WTC11 (cell line): Measurements from ENCODE around the gene CUEDC1. TPM values are rescaled to one million over a fixed set of nuclear protein-coding genes. Genes with fewer than 3 reads are reported as not detected.

Experiments used
- ATAC-seq: fragments of 200-7000 bp; cut with Tn5 transposase; 2 replicates; pipeline ENCODE4 v1.10.0; 2021; ENCODE audit warnings: mild to moderate bottlenecking, moderate library complexity
- CTCF ChIA-PET: fragments of 300-600 bp; sonication (Branson Sonifier 250); formaldehyde crosslinking; loops from one replicate; lab custom pipeline; 2021; ENCODE audit warnings: antibody characterized with exemption; lab: Charles Lee
- POLR2A ChIA-PET: fragments of 350-600 bp; sonication (Branson Sonifier 250); formaldehyde crosslinking; loops from one replicate; lab custom pipeline; 2021; ENCODE audit warnings: antibody characterized with exemption; lab: Charles Lee
- DNase-seq: peaks from one replicate; pipeline ENCODE4 v3.0.0; 2021; ENCODE audit warnings: low spot score
- H3K27ac Mint-ChIP-seq: 2 replicates; pipeline ENCODE4 v1.8.0; 2021; ENCODE audit warnings: mixed read lengths
- H3K27me3 Mint-ChIP-seq: 2 replicates; pipeline ENCODE4 v1.8.0; 2021; ENCODE audit warnings: low read depth, mild to moderate bottlenecking, moderate library complexity, mixed read lengths
- H3K36me3 Mint-ChIP-seq: 2 replicates; pipeline ENCODE4 v1.8.0; 2021; ENCODE audit warnings: mixed read lengths
- H3K4me1 Mint-ChIP-seq: 2 replicates; pipeline ENCODE4 v1.8.0; 2022; ENCODE audit warnings: mixed read lengths
- H3K4me3 Mint-ChIP-seq: 2 replicates; pipeline ENCODE4 v1.8.0; 2021; ENCODE audit warnings: mild to moderate bottlenecking, moderate library complexity, mixed read lengths
- H3K9me3 Mint-ChIP-seq: 2 replicates; pipeline ENCODE4 v1.8.0; 2021; ENCODE audit warnings: mixed read lengths
- CBFB ChIP-seq: sonication (generic); formaldehyde crosslinking; IDR thresholded peaks from 2 replicates; pipeline ENCODE4 v1.8.1; 2022; ENCODE audit warnings: mild to moderate bottlenecking, low read depth, missing genetic modification reagents
- CTCF ChIP-seq: fragments of 200-600 bp; IDR thresholded peaks from 2 replicates; pipeline ENCODE4 v1.8.0; 2022; ENCODE audit warnings: antibody characterized with exemption
- FOXK1 ChIP-seq: sonication (generic); formaldehyde crosslinking; IDR thresholded peaks from 2 replicates; pipeline ENCODE4 v1.8.0; 2022; ENCODE audit warnings: mild to moderate bottlenecking, moderate library complexity, missing genetic modification reagents
- GABPB1 ChIP-seq: sonication (generic); formaldehyde crosslinking; IDR thresholded peaks from 2 replicates; pipeline ENCODE4 v1.8.1; 2023; ENCODE audit warnings: mild to moderate bottlenecking, missing genetic modification reagents
- JAZF1 ChIP-seq: fragments of 250-450 bp; sonication (Bioruptor Pico); IDR thresholded peaks from 2 replicates; pipeline ENCODE4 v1.9.0; 2021; ENCODE audit warnings: moderate library complexity, mild to moderate bottlenecking, inconsistent platforms
- JUN ChIP-seq: sonication (generic); formaldehyde crosslinking; IDR thresholded peaks from 2 replicates; pipeline ENCODE4 v1.8.0; 2023; ENCODE audit warnings: mild to moderate bottlenecking, missing genetic modification reagents
- NR1H2 ChIP-seq: sonication (generic); formaldehyde crosslinking; IDR thresholded peaks from 2 replicates; pipeline ENCODE4 v1.9.0; 2021; ENCODE audit warnings: mild to moderate bottlenecking, moderate library complexity, missing genetic modification reagents
- PRDM15 ChIP-seq: sonication (generic); formaldehyde crosslinking; IDR thresholded peaks from 2 replicates; pipeline ENCODE4 v1.8.0; 2022; ENCODE audit warnings: missing genetic modification reagents
- RELA ChIP-seq: sonication (generic); formaldehyde crosslinking; IDR thresholded peaks from 2 replicates; pipeline ENCODE4 v1.8.1; 2022; ENCODE audit warnings: missing genetic modification reagents, mild to moderate bottlenecking, borderline replicate concordance
- RORB ChIP-seq: fragments of 250-450 bp; sonication (Bioruptor Pico); IDR thresholded peaks from 2 replicates; pipeline ENCODE4 v1.9.0; 2021; ENCODE audit warnings: mild to moderate bottlenecking
- SMAD3 ChIP-seq: sonication (generic); formaldehyde crosslinking; IDR thresholded peaks from 2 replicates; pipeline ENCODE4 v1.8.0; 2022; ENCODE audit warnings: missing genetic modification reagents, mild to moderate bottlenecking, borderline replicate concordance
- SMAD4 ChIP-seq: sonication (generic); formaldehyde crosslinking; IDR thresholded peaks from 2 replicates; pipeline ENCODE4 v1.8.0; 2022; ENCODE audit warnings: mild to moderate bottlenecking, missing genetic modification reagents
- SOX15 ChIP-seq: fragments of 250-450 bp; sonication (Bioruptor Pico); IDR thresholded peaks from 2 replicates; pipeline ENCODE4 v1.9.0; 2021; ENCODE audit warnings: mild to moderate bottlenecking
- USF2 ChIP-seq: sonication (generic); formaldehyde crosslinking; IDR thresholded peaks from 2 replicates; pipeline ENCODE4 v1.8.1; 2023; ENCODE audit warnings: mild to moderate bottlenecking, missing genetic modification reagents, moderate library complexity
- ZNF263 ChIP-seq: sonication (generic); formaldehyde crosslinking; IDR thresholded peaks from 2 replicates; pipeline ENCODE4 v1.8.1; 2022; ENCODE audit warnings: low read depth, mild to moderate bottlenecking, moderate library complexity, missing genetic modification reagents
- ZNF317 ChIP-seq: sonication (generic); formaldehyde crosslinking; IDR thresholded peaks from 2 replicates; pipeline ENCODE4 v1.8.1; 2023; ENCODE audit warnings: low read depth, mild to moderate bottlenecking, moderate library complexity, missing genetic modification reagents, borderline replicate concordance
- ZNF416 ChIP-seq: fragments of 250-450 bp; sonication (Bioruptor Pico); IDR thresholded peaks from 2 replicates; pipeline ENCODE4 v1.9.0; 2021; ENCODE audit warnings: mild to moderate bottlenecking, inconsistent platforms
- ZSCAN18 ChIP-seq: fragments of 250-450 bp; sonication (Bioruptor Pico); IDR thresholded peaks from 2 replicates; pipeline ENCODE4 v2.1.2; 2022; ENCODE audit warnings: mild to moderate bottlenecking, moderate library complexity
- total RNA-seq: library from RNA; stranded (reverse); gene quantifications from 3 replicates; pipeline ENCODE4 v1.2.3, GENCODE V29; 2021
- TF ChIP-seq, protein P1 (sequence below): sonication (generic); formaldehyde crosslinking; IDR thresholded peaks from 2 replicates; pipeline ENCODE4 v1.8.1; 2023; ENCODE audit warnings: mild to moderate bottlenecking, missing genetic modification reagents
- TF ChIP-seq, protein P2 (sequence below): sonication (generic); formaldehyde crosslinking; IDR thresholded peaks from 2 replicates; pipeline ENCODE4 v1.8.1; 2022; ENCODE audit warnings: low read depth, missing genetic modification reagents, borderline replicate concordance

Gene CUEDC1
- total RNA-seq, 1 experiment from 2014 or later: 12.2 TPM

GRCh38 chr17:57957120-57957850 is 2.1 kb upstream of the CUEDC1 start:
- Mint-ChIP-seq H3K27me3 (peaks cover 50% of the 10 kb centered on the region), H3K4me1 (peaks cover 38% of the 10 kb centered on the region), H3K9me3 (no peaks in the 10 kb centered on the region), H3K4me3 (no peak overlapping the region), H3K27ac (no peak overlapping the region), H3K36me3 (no peaks in the 10 kb centered on the region)
- no peak for ATAC-seq
- ChIA-PET CTCF (interaction anchor here (1.1 to 5.8 kb wide), 4 partner anchors 9 to 102 kb away, joined by 3 to 54 read pairs (median 7); no protein-coding TSS in a partner anchor), POLR2A (no interaction called here)
- DNase-seq: no peak
- TF ChIP-seq, protein P1, sequence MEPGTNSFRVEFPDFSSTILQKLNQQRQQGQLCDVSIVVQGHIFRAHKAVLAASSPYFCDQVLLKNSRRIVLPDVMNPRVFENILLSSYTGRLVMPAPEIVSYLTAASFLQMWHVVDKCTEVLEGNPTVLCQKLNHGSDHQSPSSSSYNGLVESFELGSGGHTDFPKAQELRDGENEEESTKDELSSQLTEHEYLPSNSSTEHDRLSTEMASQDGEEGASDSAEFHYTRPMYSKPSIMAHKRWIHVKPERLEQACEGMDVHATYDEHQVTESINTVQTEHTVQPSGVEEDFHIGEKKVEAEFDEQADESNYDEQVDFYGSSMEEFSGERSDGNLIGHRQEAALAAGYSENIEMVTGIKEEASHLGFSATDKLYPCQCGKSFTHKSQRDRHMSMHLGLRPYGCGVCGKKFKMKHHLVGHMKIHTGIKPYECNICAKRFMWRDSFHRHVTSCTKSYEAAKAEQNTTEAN (CRISPR knock-in tag): no peak
- TF ChIP-seq SMAD4 (CRISPR knock-in tag) (no peak), ZNF317 (CRISPR knock-in tag) (no peak), JUN (CRISPR knock-in tag) (no peak), CTCF (no peak), ZNF416 (CRISPR knock-in tag) (no peak), USF2 (CRISPR knock-in tag) (no peak), RELA (no peak), FOXK1 (CRISPR knock-in tag) (no peak), CBFB (CRISPR knock-in tag) (no peak), NR1H2 (CRISPR knock-in tag) (no peak), ZNF263 (no peak)
- TF ChIP-seq, protein P2, sequence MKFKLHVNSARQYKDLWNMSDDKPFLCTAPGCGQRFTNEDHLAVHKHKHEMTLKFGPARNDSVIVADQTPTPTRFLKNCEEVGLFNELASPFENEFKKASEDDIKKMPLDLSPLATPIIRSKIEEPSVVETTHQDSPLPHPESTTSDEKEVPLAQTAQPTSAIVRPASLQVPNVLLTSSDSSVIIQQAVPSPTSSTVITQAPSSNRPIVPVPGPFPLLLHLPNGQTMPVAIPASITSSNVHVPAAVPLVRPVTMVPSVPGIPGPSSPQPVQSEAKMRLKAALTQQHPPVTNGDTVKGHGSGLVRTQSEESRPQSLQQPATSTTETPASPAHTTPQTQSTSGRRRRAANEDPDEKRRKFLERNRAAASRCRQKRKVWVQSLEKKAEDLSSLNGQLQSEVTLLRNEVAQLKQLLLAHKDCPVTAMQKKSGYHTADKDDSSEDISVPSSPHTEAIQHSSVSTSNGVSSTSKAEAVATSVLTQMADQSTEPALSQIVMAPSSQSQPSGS (CRISPR knock-in tag): no peak

DNA sequence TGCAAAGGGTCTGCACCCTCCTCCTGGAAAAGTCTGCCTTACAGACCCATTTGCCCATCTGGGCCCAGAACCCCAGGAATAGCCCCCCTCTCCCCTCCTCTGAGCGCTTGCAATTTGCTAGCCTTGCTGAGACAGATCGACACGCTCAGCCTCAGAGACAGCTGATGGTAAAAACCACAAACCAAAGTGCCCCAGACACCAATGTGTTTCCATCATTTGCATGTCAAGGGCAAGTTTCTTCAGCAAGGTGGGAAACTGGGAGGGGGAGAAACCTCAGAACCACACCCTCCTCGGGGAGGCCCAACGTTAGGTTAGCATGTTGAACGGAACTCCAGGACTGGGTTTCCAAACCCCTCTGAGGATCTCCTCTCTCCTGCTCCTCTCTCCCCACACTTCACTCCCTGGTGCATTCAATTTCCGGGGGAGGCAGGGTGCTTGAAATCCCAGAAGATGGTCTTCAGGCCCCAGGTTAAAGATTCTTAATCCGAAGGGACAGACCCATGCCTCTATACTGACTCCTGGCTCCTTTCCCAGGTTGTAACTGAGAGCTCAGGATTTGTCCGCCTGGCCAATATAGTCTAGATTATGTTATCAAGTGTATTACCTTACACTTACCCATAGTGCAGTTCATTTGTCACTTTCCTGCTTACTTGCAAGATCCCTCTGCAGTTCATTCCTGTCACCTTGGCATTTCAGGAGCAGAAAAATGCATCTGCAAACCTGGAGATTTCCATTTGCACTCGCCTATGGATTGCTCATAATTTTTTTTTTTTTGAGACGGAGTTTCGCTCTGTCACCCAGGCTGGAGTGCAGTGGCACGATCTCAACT is 1.3 kb upstream of the CUEDC1 start:
- no peak for TF ChIP-seq JAZF1 (CRISPR knock-in tag)
- 0 out of 2 replicates have a peak, but pooled peaks have one; percentile 52 for TF ChIP-seq PRDM15 (CRISPR knock-in tag)
- no peak for TF ChIP-seq ZSCAN18 (CRISPR knock-in tag)
- TF ChIP-seq GABPB1: no peak
- no peak for TF ChIP-seq RORB (CRISPR knock-in tag)
- TF ChIP-seq SMAD3 (CRISPR knock-in tag): no peak
- TF ChIP-seq SOX15 (CRISPR knock-in tag): no peak
- TF ChIP-seq ZNF263: no peak
- Mint-ChIP-seq H3K36me3 (no peaks in the 10 kb centered on the region), H3K4me1 (peaks cover 44% of the 10 kb centered on the region), H3K27ac (no peak overlapping the region), H3K9me3 (no peaks in the 10 kb centered on the region), H3K4me3 (peak overlapping the region; percentile 66), H3K27me3 (peaks cover 48% of the 10 kb centered on the region)
- DNase-seq (no peak), ATAC-seq (peak; percentile 12)
- CTCF ChIA-PET: interaction anchor here (0.9 to 5.8 kb wide), 26 partner anchors 10 to 173 kb away, joined by 3 to 54 read pairs (median 7); partner anchors contain the start of gene MRPS23
- POLR2A ChIA-PET: interaction anchor here (1.0 to 1.5 kb wide), 3 partner anchors 21 to 82 kb away, joined by 3 to 6 read pairs (median 3); no protein-coding TSS in a partner anchor
